ENCODE measurements around the gene WDR37. TPM values are rescaled to one million over a fixed set of nuclear protein-coding genes. Genes with fewer than 3 reads are reported as not detected.

WDR37 gene
- total and polyA plus RNA-seq, 10 of the 15 experiments (the other 5 are each of a cell fraction or from before 2014, with no cell fraction given): 1.9 to 11.1 (median 7.1) TPM

GRCh38 chr10:1056326-1057105 lies at the start of gene WDR37 (continued):
- no peak for TF ChIP-seq BCL3 (IDR thresholded peaks at IDR 0.05; ENCODE audit: borderline replicate concordance, insufficient read depth, low read depth, low read length, poor library complexity, severe bottlenecking)
- TF ChIP-seq FOXM1 (IDR thresholded peaks at IDR 0.05; ENCODE audit: low read depth, low read length): no peak
- TF ChIP-seq HDGF (IDR thresholded peaks at IDR 0.05): peak; percentile 82; the same call in 1 of the 2 replicates
- peak; percentile 81 for TF ChIP-seq NKRF (conservative IDR thresholded peaks at IDR 0.05)
- TF ChIP-seq ZBTB33 (IDR thresholded peaks at IDR 0.05): no peak
- TF ChIP-seq MYB (IDR thresholded peaks at IDR 0.05; ENCODE audit: borderline replicate concordance, low read depth, low read length): no peak
- TF ChIP-seq MEF2A (IDR thresholded peaks at IDR 0.05; ENCODE audit: insufficient read depth, low read depth, low read length): no peak
- no peak for TF ChIP-seq ZNF24 (IDR thresholded peaks at IDR 0.05)
- TF ChIP-seq SRF (IDR thresholded peaks at IDR 0.05; ENCODE audit: low read depth in 2 of 2, low read length in 2 of 2): no peak
- TF ChIP-seq PML (IDR thresholded peaks at IDR 0.05; ENCODE audit: low read length): no peak; the same call in 1 of the 2 replicates
- no peak for TF ChIP-seq SIN3A (IDR thresholded peaks at IDR 0.05; ENCODE audit: low read depth, low read length)
- no peak for TF ChIP-seq BCLAF1 (IDR thresholded peaks at IDR 0.05)
- no peak; the same call in 1 of the 2 replicates for TF ChIP-seq ZNF207 (IDR thresholded peaks at IDR 0.05; ENCODE audit: borderline replicate concordance)
- TF ChIP-seq JUNB (IDR thresholded peaks at IDR 0.05): no peak
- TF ChIP-seq MLLT1 (IDR thresholded peaks at IDR 0.05): peak; percentile 21; the same call in 1 of the 2 replicates
- no peak for TF ChIP-seq NRF1 (conservative IDR thresholded peaks at IDR 0.05; ENCODE audit: low read depth, low read length)
- no peak for TF ChIP-seq TCF3 (IDR thresholded peaks at IDR 0.05; ENCODE audit: borderline replicate concordance, insufficient read depth, low read depth, low read length)
- TF ChIP-seq SMAD1 (IDR thresholded peaks at IDR 0.05; ENCODE audit: low read depth, partially characterized antibody): no peak
- peak; percentile 61 for TF ChIP-seq CREM (IDR thresholded peaks at IDR 0.05; ENCODE audit: low read depth)
- peak; percentile 46 for TF ChIP-seq SIX5 (IDR thresholded peaks at IDR 0.05; ENCODE audit: low read depth, low read length, severe bottlenecking)

All from GM12878 (cell line).